K562 (cell line): ENCODE measurements around the gene TTC5. TPM values are rescaled to one million over a fixed set of nuclear protein-coding genes. Genes with fewer than 3 reads are reported as not detected.

Source experiments
- ARID1B ChIP-seq: fragments of 450-650 bp; IDR thresholded peaks from 2 replicates; pipeline ENCODE4 v1.6.1; 2016; ENCODE audit warnings: antibody characterized with exemption, mild to moderate bottlenecking, inconsistent platforms
- ATF7 ChIP-seq: fragments of 450-650 bp; IDR thresholded peaks from 2 replicates; pipeline ENCODE4 v1.7.1; 2014; ENCODE audit warnings: mild to moderate bottlenecking, moderate library complexity
- CBX1 ChIP-seq: sonication (generic); IDR thresholded peaks from 2 replicates; pipeline ENCODE4 v1.6.1; 2016; ENCODE audit warnings: antibody characterized with exemption, low read depth, mild to moderate bottlenecking
- DNMT1 ChIP-seq: fragments of 450-650 bp; IDR thresholded peaks from 2 replicates; pipeline ENCODE4 v1.6.1; 2016; ENCODE audit warnings: antibody characterized with exemption, mild to moderate bottlenecking
- JUND ChIP-seq, 2 experiments: IDR thresholded peaks; 2 replicates in 1 of 2; 3 replicates in 1 of 2; pipeline ENCODE4 v1.6.1; 2011; ENCODE audit warnings: borderline replicate concordance in 2 of 2, low read depth in 2 of 2, low read length in 2 of 2, improper control_type of control experiment in 1 of 2, missing biosample characterization in 1 of 2, missing genetic modification characterization in 1 of 2, missing genetic modification reagents in 1 of 2
- POLR2AphosphoS5 ChIP-seq: IDR thresholded peaks from 2 replicates; pipeline ENCODE4 v1.6.1; 2011; ENCODE audit warnings: mild to moderate bottlenecking, low read depth, low read length, moderate library complexity; ENCODE audit not compliant: control insufficient read depth, insufficient read depth
- SAP30 ChIP-seq: fragments of 200-600 bp; sonication (generic); IDR thresholded peaks from 2 replicates; pipeline ENCODE4 v1.6.1; 2012; ENCODE audit warnings: borderline replicate concordance, low read depth, mild to moderate bottlenecking, moderate library complexity, low read length, control low read depth, inconsistent platforms; ENCODE audit not compliant: insufficient read depth, poor library complexity, severe bottlenecking
- SNIP1 ChIP-seq: fragments of 450-650 bp; IDR thresholded peaks from 2 replicates; pipeline ENCODE4 v1.7.1; 2017; ENCODE audit warnings: low read depth, mild to moderate bottlenecking
- ZNF444 ChIP-seq: fragments of 250-450 bp; sonication (Bioruptor Pico); IDR thresholded peaks from 2 replicates; pipeline ENCODE4 v1.4.0; 2020; ENCODE audit warnings: mild to moderate bottlenecking, moderate library complexity
- polyA plus RNA-seq, 8 experiments: library from polyadenylated mRNA; depleted of rRNA in 4 of 8; stranded (reverse) in 5 of 8; unstranded in 3 of 8; fragments of >200 nt; fragmentation: Nextera tagmentation in 2 of 8; fragmentation: Illumina TruSeq in 1 of 8; extraction: Ambion mirVana in 2 of 8; extraction: Trizol in 1 of 8; gene quantifications; 2 replicates each; pipeline versions ENCODE4 v1.2.1 to v1.2.3, GENCODE V29; 2011 to 2014; ENCODE audit warnings: inconsistent platforms in 1 of 8, missing spikeins in 1 of 8
- total RNA-seq, 7 experiments: library from RNA; depleted of rRNA in 6 of 7; stranded (reverse); fragments of >200 nt in 6 of 7; fragmentation: Illumina TruSeq in 2 of 7; extraction: Trizol in 2 of 7; gene quantifications; 2 replicates each; pipeline versions ENCODE4 v1.2.1 to v1.2.3, GENCODE V29; 2011 to 2021; ENCODE audit warnings: low replicate concordance in 1 of 7
- TF ChIP-seq, protein P1 (sequence below): fragments of 200-800 bp; sonication (Bioruptor generic); IDR thresholded peaks from 2 replicates; pipeline ENCODE4 v1.6.1; 2017; ENCODE audit warnings: missing genetic modification characterization, missing compliant biosample characterization
- TF ChIP-seq, protein P2 (sequence below): fragments of 200-800 bp; sonication (Bioruptor generic); IDR thresholded peaks from 2 replicates; pipeline ENCODE4 v1.6.1; 2017; ENCODE audit warnings: missing genetic modification characterization, missing compliant biosample characterization
- TF ChIP-seq, protein P3 (sequence below): fragments of 450-650 bp; IDR thresholded peaks from 2 replicates; pipeline ENCODE4 v1.6.1; 2016; ENCODE audit warnings: borderline replicate concordance
- TF ChIP-seq, protein P4 (sequence below): fragments of 450-650 bp; IDR thresholded peaks from 2 replicates; pipeline ENCODE4 v1.6.1; 2016
- TF ChIP-seq, protein P5 (sequence below), 2 experiments: fragments of 450-650 bp in 1 of 2; sonication (generic) in 1 of 2; formaldehyde crosslinking in 1 of 2; IDR thresholded peaks in 1 of 2; conservative IDR thresholded peaks in 1 of 2; 2 replicates each; pipeline versions ENCODE4 v1.6.1 to v1.8.1; 2016 to 2023; ENCODE audit warnings: mild to moderate bottlenecking in 2 of 2, moderate library complexity in 2 of 2, inconsistent platforms in 1 of 2, missing genetic modification reagents in 1 of 2

The TTC5 gene
- total and polyA plus RNA-seq, 9 of the 15 experiments (the other 6 are each of a cell fraction or from before 2014, with no cell fraction given), result 4.8 to 17.1 (median 7.5) TPM

DNA sequence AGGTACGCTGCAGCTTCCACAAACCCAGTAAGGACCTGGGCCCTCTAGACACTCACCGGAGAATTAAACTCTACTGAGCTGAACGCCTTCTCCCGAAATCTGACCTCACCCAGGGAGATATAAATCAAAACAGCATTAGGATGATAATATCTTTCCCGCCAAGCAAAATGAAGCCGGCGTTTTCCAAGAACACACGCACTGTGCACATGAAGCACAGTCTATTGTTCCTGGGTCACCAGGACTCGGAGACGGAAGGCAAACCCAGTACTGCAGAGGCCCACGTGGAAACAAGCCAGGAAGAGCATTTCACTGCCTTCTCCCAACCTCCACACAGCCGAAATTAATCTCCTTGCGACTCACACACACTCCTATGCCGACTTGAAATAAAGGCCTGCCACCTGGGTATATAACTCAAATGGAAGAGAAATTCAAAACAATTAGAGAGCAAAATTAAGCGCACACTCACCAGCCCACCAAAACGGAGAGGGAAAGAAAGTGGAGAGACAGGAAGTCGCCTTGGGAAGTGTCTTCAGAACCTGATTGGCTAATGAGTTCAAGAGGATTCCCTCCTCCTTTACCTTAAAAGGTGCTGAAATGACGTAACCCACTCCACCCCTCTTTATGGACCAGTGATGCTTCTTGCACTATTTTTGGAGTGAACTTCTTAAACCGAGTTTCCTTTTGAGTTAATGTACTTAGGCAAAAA, 27.2 kb upstream of the TTC5 start, which contains the start of gene CCNB1IP1 (continued):
- TF ChIP-seq, protein P1, sequence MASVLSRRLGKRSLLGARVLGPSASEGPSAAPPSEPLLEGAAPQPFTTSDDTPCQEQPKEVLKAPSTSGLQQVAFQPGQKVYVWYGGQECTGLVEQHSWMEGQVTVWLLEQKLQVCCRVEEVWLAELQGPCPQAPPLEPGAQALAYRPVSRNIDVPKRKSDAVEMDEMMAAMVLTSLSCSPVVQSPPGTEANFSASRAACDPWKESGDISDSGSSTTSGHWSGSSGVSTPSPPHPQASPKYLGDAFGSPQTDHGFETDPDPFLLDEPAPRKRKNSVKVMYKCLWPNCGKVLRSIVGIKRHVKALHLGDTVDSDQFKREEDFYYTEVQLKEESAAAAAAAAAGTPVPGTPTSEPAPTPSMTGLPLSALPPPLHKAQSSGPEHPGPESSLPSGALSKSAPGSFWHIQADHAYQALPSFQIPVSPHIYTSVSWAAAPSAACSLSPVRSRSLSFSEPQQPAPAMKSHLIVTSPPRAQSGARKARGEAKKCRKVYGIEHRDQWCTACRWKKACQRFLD (CRISPR knock-in tag), result no peak
- peak; percentile 97 for TF ChIP-seq ATF7
- TF ChIP-seq, protein P2, sequence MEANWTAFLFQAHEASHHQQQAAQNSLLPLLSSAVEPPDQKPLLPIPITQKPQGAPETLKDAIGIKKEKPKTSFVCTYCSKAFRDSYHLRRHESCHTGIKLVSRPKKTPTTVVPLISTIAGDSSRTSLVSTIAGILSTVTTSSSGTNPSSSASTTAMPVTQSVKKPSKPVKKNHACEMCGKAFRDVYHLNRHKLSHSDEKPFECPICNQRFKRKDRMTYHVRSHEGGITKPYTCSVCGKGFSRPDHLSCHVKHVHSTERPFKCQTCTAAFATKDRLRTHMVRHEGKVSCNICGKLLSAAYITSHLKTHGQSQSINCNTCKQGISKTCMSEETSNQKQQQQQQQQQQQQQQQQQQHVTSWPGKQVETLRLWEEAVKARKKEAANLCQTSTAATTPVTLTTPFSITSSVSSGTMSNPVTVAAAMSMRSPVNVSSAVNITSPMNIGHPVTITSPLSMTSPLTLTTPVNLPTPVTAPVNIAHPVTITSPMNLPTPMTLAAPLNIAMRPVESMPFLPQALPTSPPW (CRISPR knock-in tag), result no peak
- TF ChIP-seq ZNF444, result no peak
- TF ChIP-seq POLR2AphosphoS5, result 0 out of 2 replicates have a peak, but pooled peaks have one; percentile 26
- peak; percentile 80 for TF ChIP-seq SAP30
- no peak for TF ChIP-seq CBX1
- TF ChIP-seq, protein P3, sequence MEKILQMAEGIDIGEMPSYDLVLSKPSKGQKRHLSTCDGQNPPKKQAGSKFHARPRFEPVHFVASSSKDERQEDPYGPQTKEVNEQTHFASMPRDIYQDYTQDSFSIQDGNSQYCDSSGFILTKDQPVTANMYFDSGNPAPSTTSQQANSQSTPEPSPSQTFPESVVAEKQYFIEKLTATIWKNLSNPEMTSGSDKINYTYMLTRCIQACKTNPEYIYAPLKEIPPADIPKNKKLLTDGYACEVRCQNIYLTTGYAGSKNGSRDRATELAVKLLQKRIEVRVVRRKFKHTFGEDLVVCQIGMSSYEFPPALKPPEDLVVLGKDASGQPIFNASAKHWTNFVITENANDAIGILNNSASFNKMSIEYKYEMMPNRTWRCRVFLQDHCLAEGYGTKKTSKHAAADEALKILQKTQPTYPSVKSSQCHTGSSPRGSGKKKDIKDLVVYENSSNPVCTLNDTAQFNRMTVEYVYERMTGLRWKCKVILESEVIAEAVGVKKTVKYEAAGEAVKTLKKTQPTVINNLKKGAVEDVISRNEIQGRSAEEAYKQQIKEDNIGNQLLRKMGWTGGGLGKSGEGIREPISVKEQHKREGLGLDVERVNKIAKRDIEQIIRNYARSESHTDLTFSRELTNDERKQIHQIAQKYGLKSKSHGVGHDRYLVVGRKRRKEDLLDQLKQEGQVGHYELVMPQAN, result peak; percentile 97
- peak; percentile 90 for TF ChIP-seq JUND (IDR thresholded peaks at IDR 0.05; ENCODE audit: borderline replicate concordance, low read depth, low read length)
- TF ChIP-seq JUND (tag; IDR thresholded peaks at IDR 0.05; ENCODE audit: borderline replicate concordance, low read depth, low read length), result peak; percentile 88; the same call in 2 of the 3 replicates
- no peak for TF ChIP-seq SNIP1
- TF ChIP-seq, protein P4, sequence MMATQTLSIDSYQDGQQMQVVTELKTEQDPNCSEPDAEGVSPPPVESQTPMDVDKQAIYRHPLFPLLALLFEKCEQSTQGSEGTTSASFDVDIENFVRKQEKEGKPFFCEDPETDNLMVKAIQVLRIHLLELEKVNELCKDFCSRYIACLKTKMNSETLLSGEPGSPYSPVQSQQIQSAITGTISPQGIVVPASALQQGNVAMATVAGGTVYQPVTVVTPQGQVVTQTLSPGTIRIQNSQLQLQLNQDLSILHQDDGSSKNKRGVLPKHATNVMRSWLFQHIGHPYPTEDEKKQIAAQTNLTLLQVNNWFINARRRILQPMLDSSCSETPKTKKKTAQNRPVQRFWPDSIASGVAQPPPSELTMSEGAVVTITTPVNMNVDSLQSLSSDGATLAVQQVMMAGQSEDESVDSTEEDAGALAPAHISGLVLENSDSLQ, result peak; percentile 18; the same call in 1 of the 2 replicates
- TF ChIP-seq DNMT1, result no peak
- 0 out of 2 replicates have a peak, but pooled peaks have one; percentile 17 for TF ChIP-seq ARID1B
- TF ChIP-seq, protein P5, sequence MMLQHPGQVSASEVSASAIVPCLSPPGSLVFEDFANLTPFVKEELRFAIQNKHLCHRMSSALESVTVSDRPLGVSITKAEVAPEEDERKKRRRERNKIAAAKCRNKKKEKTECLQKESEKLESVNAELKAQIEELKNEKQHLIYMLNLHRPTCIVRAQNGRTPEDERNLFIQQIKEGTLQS (IDR thresholded peaks at IDR 0.05), result peak; percentile 95
- TF ChIP-seq, protein P5 (CRISPR knock-in tag; conservative IDR thresholded peaks at IDR 0.05), result no peak
